Neural crest cell (in vitro differentiated cells): ENCODE data around the gene BCL2L11. TPM values are rescaled to one million over a fixed set of nuclear protein-coding genes. Genes with fewer than 3 reads are reported as not detected.
"Not testable (repeated sequence)": the region's sequence is repeated elsewhere in the genome, so short reads cannot be mapped to it uniquely, and the experiment has no call there.

Source experiments
- DNase-seq: peaks from one replicate; pipeline ENCODE4 v3.0.0; 2021; ENCODE audit warnings: low read depth, mixed read lengths, low spot score
- H3K27ac Mint-ChIP-seq: one replicate; pipeline ENCODE4 v1.8.0; 2021; ENCODE audit warnings: mild to moderate bottlenecking, mixed read lengths; ENCODE audit not compliant: unreplicated experiment
- H3K27me3 Mint-ChIP-seq: 2 replicates; pipeline ENCODE4 v1.8.0; 2021; ENCODE audit warnings: low read depth, mild to moderate bottlenecking, mixed read lengths
- H3K36me3 Mint-ChIP-seq: 2 replicates; pipeline ENCODE4 v1.8.0; 2021; ENCODE audit warnings: low read depth, mild to moderate bottlenecking, mixed read lengths
- H3K4me1 Mint-ChIP-seq: 2 replicates; pipeline ENCODE4 v1.8.0; 2021; ENCODE audit warnings: mixed read lengths
- H3K4me3 Mint-ChIP-seq: one replicate; pipeline ENCODE4 v1.8.0; 2021; ENCODE audit warnings: mild to moderate bottlenecking, mixed read lengths
- H3K9me3 Mint-ChIP-seq: 2 replicates; pipeline ENCODE4 v1.8.0; 2021; ENCODE audit warnings: mixed read lengths
- CTCF ChIP-seq: fragments of 200-600 bp; sonication (generic); conservative IDR thresholded peaks from 2 replicates; pipeline ENCODE4 v1.5.0; 2021; ENCODE audit warnings: antibody characterized with exemption, mild to moderate bottlenecking
- long read RNA-seq: library from polyadenylated mRNA; unstranded; transcript quantifications from one replicate; pipeline ENCODE4 v2.0.0, GENCODE V29; 2020
- total RNA-seq: library from RNA; stranded (reverse); gene quantifications from 2 replicates; pipeline ENCODE4 v1.2.1, GENCODE V29; 2021

Gene BCL2L11, protein sequence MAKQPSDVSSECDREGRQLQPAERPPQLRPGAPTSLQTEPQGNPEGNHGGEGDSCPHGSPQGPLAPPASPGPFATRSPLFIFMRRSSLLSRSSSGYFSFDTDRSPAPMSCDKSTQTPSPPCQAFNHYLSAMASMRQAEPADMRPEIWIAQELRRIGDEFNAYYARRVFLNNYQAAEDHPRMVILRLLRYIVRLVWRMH
- 16.4 and 21.9 TPM in 2 replicates for total RNA-seq
- long read RNA-seq, partial matches to known transcripts, result 0 of 2 reads
- long read RNA-seq, other reads (novel, unspliced or antisense), result 2 of 2 reads

DNA sequence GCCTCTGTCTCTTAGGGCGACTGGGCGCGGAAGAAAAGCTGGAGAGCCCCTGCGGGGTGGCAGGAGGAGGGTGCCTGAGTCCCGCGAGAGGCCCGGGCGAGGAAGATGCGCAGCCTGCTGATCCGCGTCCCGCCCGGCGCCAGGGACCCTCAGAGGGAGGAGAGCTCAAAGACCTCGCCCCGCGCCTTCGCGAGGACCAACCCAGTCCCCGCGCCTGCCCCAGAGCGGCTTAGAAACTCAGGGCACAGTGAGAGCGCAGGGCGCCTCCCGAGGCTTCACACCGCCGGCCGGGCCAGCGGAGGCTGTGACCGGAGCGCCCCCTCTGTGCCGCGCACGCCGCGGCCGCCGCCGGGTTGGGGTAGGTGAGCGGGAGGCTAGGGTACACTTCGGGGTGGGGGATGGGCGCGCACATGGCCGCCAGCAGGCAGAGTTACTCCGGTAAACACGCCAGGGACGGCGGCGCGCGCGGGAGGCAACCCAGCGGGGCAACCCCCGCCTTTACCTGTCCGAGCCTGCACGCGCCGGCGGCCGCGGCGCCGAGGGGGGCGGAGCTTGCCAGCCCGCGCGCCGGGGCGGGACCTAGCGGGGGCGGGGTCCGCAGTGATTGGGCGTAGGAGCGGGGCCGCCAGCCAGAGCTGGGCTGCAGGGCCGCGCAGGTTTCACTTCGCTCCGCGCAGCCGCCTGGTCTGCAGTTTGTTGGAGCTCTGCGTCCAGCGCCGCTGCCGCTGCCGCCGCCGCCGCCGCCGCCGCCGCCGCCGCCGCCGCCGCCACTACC lies at the start of gene BCL2L11:
BCL2L11 (plus strand) TSS at position 662 of the 775 bp plus-strand sequence. CDS start 2,832 bp downstream, outside the sequence.
- H3K36me3 Mint-ChIP-seq, result peaks cover 8% of the 10 kb centered on the region
- H3K4me1 Mint-ChIP-seq, result peaks cover 40% of the 10 kb centered on the region
- peak; percentile 86 for DNase-seq
- no peaks in the 10 kb centered on the region for H3K9me3 Mint-ChIP-seq
- TF ChIP-seq CTCF, result no peak
- peak within 1 kb of the TSS; percentile 95 for H3K4me3 Mint-ChIP-seq
- H3K27me3 Mint-ChIP-seq, result peaks cover 64% of the 10 kb centered on the region
- H3K27ac Mint-ChIP-seq, result peak within 1 kb of the TSS; percentile 19

GRCh38 chr2:111071600-111072171 lies 49.0 kb upstream of the BCL2L11 start:
- Mint-ChIP-seq H3K36me3 (peaks cover 6% of the 10 kb centered on the region), H3K4me3 (no peak overlapping the region), H3K27me3 (no peaks in the 10 kb centered on the region), H3K27ac (no peak overlapping the region), H3K9me3 (peaks cover 14% of the 10 kb centered on the region), H3K4me1 (peaks cover 4% of the 10 kb centered on the region)
- no peak for DNase-seq
- no peak for TF ChIP-seq CTCF

DNA sequence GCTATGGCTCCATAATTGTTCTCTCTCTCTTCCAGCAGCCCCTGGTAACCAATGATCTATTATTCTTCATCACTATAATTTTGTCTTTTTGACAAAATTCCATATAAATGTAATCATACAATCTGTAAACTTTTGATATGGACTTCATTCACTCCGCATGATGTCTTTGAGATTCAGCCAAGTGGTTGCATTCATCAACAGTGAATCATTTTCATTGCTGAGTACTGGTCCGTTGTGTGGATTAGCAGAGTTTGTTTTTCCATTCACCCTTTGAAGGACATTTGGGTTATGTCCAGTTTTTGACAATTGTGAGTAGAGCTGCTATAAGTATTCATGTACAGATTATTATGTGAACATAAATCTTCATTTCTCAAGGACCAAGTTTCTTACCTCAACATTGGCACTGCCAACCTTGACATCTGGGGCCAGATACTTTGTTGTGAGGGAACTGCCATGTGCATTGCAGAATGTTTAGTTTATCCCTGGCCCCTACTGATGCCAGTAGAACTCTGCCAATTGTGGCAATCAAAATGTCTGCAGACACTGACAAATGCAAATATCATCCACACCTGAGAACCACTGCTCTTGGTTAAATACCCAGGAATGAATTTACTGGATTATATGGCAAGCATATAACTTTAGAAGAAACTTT lies 48.4 kb upstream of the BCL2L11 start:
- peaks cover 8% of the 10 kb centered on the region for H3K36me3 Mint-ChIP-seq
- no peak overlapping the region for H3K4me3 Mint-ChIP-seq
- no peak for TF ChIP-seq CTCF
- DNase-seq, result no peak
- peaks cover 4% of the 10 kb centered on the region for H3K4me1 Mint-ChIP-seq
- H3K27ac Mint-ChIP-seq, result no peak overlapping the region
- H3K27me3 Mint-ChIP-seq, result no peaks in the 10 kb centered on the region
- H3K9me3 Mint-ChIP-seq, result peaks cover 17% of the 10 kb centered on the region

- not testable (repeated sequence) for H3K4me1 Mint-ChIP-seq, DNase-seq, H3K27ac Mint-ChIP-seq, H3K27me3 Mint-ChIP-seq, H3K36me3 Mint-ChIP-seq, H3K4me3 Mint-ChIP-seq
- H3K9me3 Mint-ChIP-seq, result peaks cover 18% of the 10 kb centered on the region
These were observed 38.1 kb upstream of the BCL2L11 start for GRCh38 chr2:111082659-111083058.

DNA sequence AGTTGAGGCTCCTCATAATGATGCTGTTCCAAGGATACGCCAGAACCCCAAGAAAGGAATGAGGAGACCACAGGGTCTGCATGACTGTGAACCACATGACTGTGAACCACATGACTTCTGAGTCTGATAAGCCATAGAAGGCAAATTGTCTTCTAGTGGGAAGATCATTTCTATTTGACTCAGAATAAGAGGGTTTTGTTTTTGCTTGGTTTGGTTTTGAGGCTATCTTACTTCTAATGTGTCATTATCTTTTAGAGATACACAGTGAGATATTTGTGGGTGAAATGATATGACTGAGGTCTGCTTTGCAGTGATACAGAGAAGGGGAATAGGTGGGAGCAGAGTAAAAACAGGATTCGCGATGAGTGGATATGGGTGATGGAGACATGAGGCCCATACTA lies 28.9 kb upstream of the BCL2L11 start:
- no peaks in the 10 kb centered on the region for H3K36me3 Mint-ChIP-seq
- no peak for TF ChIP-seq CTCF
- DNase-seq, result no peak
- H3K9me3 Mint-ChIP-seq, result no peaks in the 10 kb centered on the region
- H3K27ac Mint-ChIP-seq, result no peak overlapping the region
- peaks cover 13% of the 10 kb centered on the region for H3K4me1 Mint-ChIP-seq
- no peaks in the 10 kb centered on the region for H3K27me3 Mint-ChIP-seq
- H3K4me3 Mint-ChIP-seq, result no peak overlapping the region
